DND-41 (cell line): Measurements from ENCODE around the gene MLYCD.
"Not testable (repeated sequence)": the region's sequence is repeated elsewhere in the genome, so short reads cannot be mapped to it uniquely, and the experiment has no call there.

Source experiments
- EZH2 ChIP-seq: IDR thresholded peaks from 3 replicates; pipeline ENCODE4 v1.6.1; 2012; ENCODE audit warnings: borderline replicate concordance, low read depth, mild to moderate bottlenecking, moderate library complexity, low read length, inconsistent platforms; ENCODE audit not compliant: severe bottlenecking
- TF ChIP-seq, protein P1 (sequence below): IDR thresholded peaks from 2 replicates; pipeline ENCODE4 v1.5.1; 2012; ENCODE audit warnings: borderline replicate concordance, low read length, moderate library complexity, mild to moderate bottlenecking; ENCODE audit not compliant: poor library complexity, severe bottlenecking; ENCODE audit errors: extremely low read depth

DNA sequence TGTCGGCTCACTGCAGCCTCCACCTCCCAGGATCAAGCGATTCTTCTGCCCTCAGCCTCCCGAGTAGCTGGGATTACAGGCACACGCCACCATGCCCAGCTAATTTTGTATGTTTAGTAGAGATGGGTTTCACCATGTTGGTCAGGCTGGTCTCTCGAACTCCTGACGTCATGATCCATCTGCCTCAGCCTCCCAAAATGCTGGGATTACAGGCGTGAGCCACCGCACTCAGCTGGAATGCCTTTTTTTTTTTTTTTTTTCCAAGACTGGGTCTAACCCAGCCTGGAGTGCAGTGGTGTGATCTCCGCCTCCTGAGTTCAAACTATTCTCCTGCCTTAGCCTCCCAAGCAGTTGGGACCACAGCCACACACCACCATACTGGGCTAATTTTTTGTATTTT, 42.6 kb downstream of the MLYCD start:
- TF ChIP-seq, protein P1, sequence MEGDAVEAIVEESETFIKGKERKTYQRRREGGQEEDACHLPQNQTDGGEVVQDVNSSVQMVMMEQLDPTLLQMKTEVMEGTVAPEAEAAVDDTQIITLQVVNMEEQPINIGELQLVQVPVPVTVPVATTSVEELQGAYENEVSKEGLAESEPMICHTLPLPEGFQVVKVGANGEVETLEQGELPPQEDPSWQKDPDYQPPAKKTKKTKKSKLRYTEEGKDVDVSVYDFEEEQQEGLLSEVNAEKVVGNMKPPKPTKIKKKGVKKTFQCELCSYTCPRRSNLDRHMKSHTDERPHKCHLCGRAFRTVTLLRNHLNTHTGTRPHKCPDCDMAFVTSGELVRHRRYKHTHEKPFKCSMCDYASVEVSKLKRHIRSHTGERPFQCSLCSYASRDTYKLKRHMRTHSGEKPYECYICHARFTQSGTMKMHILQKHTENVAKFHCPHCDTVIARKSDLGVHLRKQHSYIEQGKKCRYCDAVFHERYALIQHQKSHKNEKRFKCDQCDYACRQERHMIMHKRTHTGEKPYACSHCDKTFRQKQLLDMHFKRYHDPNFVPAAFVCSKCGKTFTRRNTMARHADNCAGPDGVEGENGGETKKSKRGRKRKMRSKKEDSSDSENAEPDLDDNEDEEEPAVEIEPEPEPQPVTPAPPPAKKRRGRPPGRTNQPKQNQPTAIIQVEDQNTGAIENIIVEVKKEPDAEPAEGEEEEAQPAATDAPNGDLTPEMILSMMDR = not testable (repeated sequence)
- TF ChIP-seq EZH2 = not testable (repeated sequence)
